GM19438 (cell line): ENCODE results near the gene SH3BP4.

Source experiments
- ATAC-seq: cut with Tn5 transposase; IDR thresholded peaks from one replicate; pipeline ENCODE4 v1.9.1; 2021; ENCODE audit warnings: low read depth; ENCODE audit not compliant: unreplicated experiment

The SH3BP4 gene

GRCh38 chr2:234994438-234995321, 42.9 kb downstream of the SH3BP4 start:
- no peak for ATAC-seq

GRCh38 chr2:234995332-234996068, 43.7 kb downstream of the SH3BP4 start:
- no peak for ATAC-seq

- no peak for ATAC-seq
Measured at GRCh38 chr2:234996069-234996940, 44.5 kb downstream of the SH3BP4 start.

- ATAC-seq, result no peak
Measured at GRCh38 chr2:234996941-234997270, 45.1 kb downstream of the SH3BP4 start.

GRCh38 chr2:234997389-234997788, 45.6 kb downstream of the SH3BP4 start:
- no peak for ATAC-seq

- no peak for ATAC-seq
Measured at GRCh38 chr2:234998404-234999211, 46.8 kb downstream of the SH3BP4 start.

GRCh38 chr2:234999740-235000425, 48.1 kb downstream of the SH3BP4 start:
- no peak for ATAC-seq

- ATAC-seq, result no peak
Measured at GRCh38 chr2:235000426-235001236, 48.8 kb downstream of the SH3BP4 start.

GRCh38 chr2:235001237-235002133, 49.7 kb downstream of the SH3BP4 start:
- no peak for ATAC-seq

- no peak for ATAC-seq
Measured at GRCh38 chr2:235002198-235003095, 50.6 kb downstream of the SH3BP4 start.

GRCh38 chr2:235003096-235003775, 51.4 kb downstream of the SH3BP4 start:
- ATAC-seq, result no peak

- ATAC-seq, result no peak
Measured at GRCh38 chr2:235004329-235004903, 52.6 kb downstream of the SH3BP4 start.

- no peak for ATAC-seq
Measured at GRCh38 chr2:235005023-235005422, 53.2 kb downstream of the SH3BP4 start.

- ATAC-seq, result no peak
Measured at GRCh38 chr2:235005603-235006259, 53.9 kb downstream of the SH3BP4 start.

GRCh38 chr2:235006461-235006860, 54.6 kb downstream of the SH3BP4 start:
- ATAC-seq, result no peak
